Mesenchymal stem cell (in vitro differentiated cells and primary cell): Measurements from ENCODE around the gene TTLL11.

ENCODE experiments used
- DNase-seq: peaks from one replicate; pipeline ENCODE4 v3.0.0-alpha.2; 2013
- H2AFZ ChIP-seq: one replicate; pipeline ENCODE4 v1.6.1; 2013; ENCODE audit warnings: low read depth, mild to moderate bottlenecking, control low read depth, inconsistent platforms, low read length, moderate library complexity
- H2AK5ac ChIP-seq: 2 replicates; pipeline ENCODE4 v1.6.1; 2013; ENCODE audit warnings: low read length, moderate library complexity, mild to moderate bottlenecking, inconsistent platforms; ENCODE audit not compliant: severe bottlenecking
- H2BK120ac ChIP-seq: one replicate; pipeline ENCODE4 v1.6.1; 2013; ENCODE audit warnings: low read depth, mild to moderate bottlenecking, inconsistent platforms, low read length, moderate library complexity
- H2BK12ac ChIP-seq, 2 experiments: one replicate each; pipeline ENCODE4 v1.6.1; 2013; ENCODE audit warnings: inconsistent platforms in 2 of 2, low read length in 2 of 2, mild to moderate bottlenecking in 2 of 2, moderate library complexity in 2 of 2, control low read depth in 1 of 2
- H2BK15ac ChIP-seq: one replicate; pipeline ENCODE4 v1.6.1; 2013; ENCODE audit warnings: mild to moderate bottlenecking, low read depth, inconsistent platforms; ENCODE audit not compliant: poor library complexity, severe bottlenecking
- H2BK5ac ChIP-seq: 2 replicates; pipeline ENCODE4 v1.6.1; 2013; ENCODE audit warnings: low read depth, mild to moderate bottlenecking, low read length, control low read depth, inconsistent platforms; ENCODE audit not compliant: poor library complexity, severe bottlenecking
- H3K14ac ChIP-seq, 2 experiments: one replicate each; pipeline ENCODE4 v1.6.1; 2013; ENCODE audit warnings: inconsistent platforms in 2 of 2, low read length in 2 of 2, control low read depth in 1 of 2, mild to moderate bottlenecking in 1 of 2, moderate library complexity in 1 of 2
- H3K18ac ChIP-seq, 2 experiments: one replicate each; pipeline ENCODE4 v1.6.1; 2013; ENCODE audit warnings: inconsistent platforms in 2 of 2, low read length in 2 of 2, control low read depth in 1 of 2, low read depth in 1 of 2, mild to moderate bottlenecking in 1 of 2
- H3K23ac ChIP-seq, 2 experiments: one replicate each; pipeline ENCODE4 v1.6.1; 2013; ENCODE audit warnings: inconsistent platforms in 2 of 2, low read length in 2 of 2, mild to moderate bottlenecking in 2 of 2, moderate library complexity in 2 of 2, control low read depth in 1 of 2
- H3K27ac ChIP-seq: 2 replicates; pipeline ENCODE4 v1.5.1; 2013; ENCODE audit warnings: mild to moderate bottlenecking, moderate library complexity, low read length, control low read depth, inconsistent platforms; ENCODE audit not compliant: poor library complexity, severe bottlenecking
- H3K27me3 ChIP-seq, 2 experiments: 2 replicates each; pipeline versions ENCODE4 v1.6.1 to v1.7.0; 2013; ENCODE audit warnings: low read length in 2 of 2, mild to moderate bottlenecking in 2 of 2, moderate library complexity in 2 of 2, control low read depth in 1 of 2, inconsistent platforms in 1 of 2; ENCODE audit not compliant: control insufficient read depth in 1 of 2, insufficient read depth in 1 of 2
- H3K36me3 ChIP-seq, 2 experiments: 2 replicates each; pipeline versions ENCODE4 v1.6.1 to v1.7.0; 2013; ENCODE audit warnings: low read length in 2 of 2, control low read depth in 1 of 2, inconsistent platforms in 1 of 2, low read depth in 1 of 2, mild to moderate bottlenecking in 1 of 2; ENCODE audit not compliant: insufficient read depth in 2 of 2, control insufficient read depth in 1 of 2
- H3K4ac ChIP-seq, 2 experiments: one replicate each; pipeline ENCODE4 v1.6.1; 2013; ENCODE audit warnings: inconsistent platforms in 2 of 2, low read length in 2 of 2, mild to moderate bottlenecking in 2 of 2, moderate library complexity in 2 of 2, control low read depth in 1 of 2, low read depth in 1 of 2
- H3K4me1 ChIP-seq: 2 replicates; pipeline ENCODE4 v1.6.1; 2013; ENCODE audit warnings: low read depth, low read length, control low read depth; ENCODE audit not compliant: control insufficient read depth, insufficient read depth
- H3K4me2 ChIP-seq: 2 replicates; pipeline ENCODE4 v1.6.1; 2013; ENCODE audit warnings: low read length, mild to moderate bottlenecking, inconsistent platforms; ENCODE audit not compliant: poor library complexity, severe bottlenecking
- H3K4me3 ChIP-seq, 2 experiments: 2 replicates each; pipeline versions ENCODE4 v1.5.1 to v1.7.0; 2013; ENCODE audit warnings: low read length in 2 of 2, mild to moderate bottlenecking in 2 of 2, control low read depth in 1 of 2, low read depth in 1 of 2; ENCODE audit not compliant: insufficient read depth in 1 of 2
- H3K79me1 ChIP-seq: replicated peaks from 2 replicates; pipeline ENCODE4 v1.6.1; 2013; ENCODE audit warnings: mild to moderate bottlenecking, control low read depth, low read length, inconsistent platforms; ENCODE audit not compliant: poor library complexity, severe bottlenecking
- H3K9ac ChIP-seq: 2 replicates; pipeline ENCODE4 v1.7.0; 2013; ENCODE audit warnings: mild to moderate bottlenecking, low read length, moderate library complexity
- H3K9me3 ChIP-seq: 2 replicates; pipeline ENCODE4 v1.7.0; 2013; ENCODE audit warnings: mild to moderate bottlenecking, low read length; ENCODE audit not compliant: control insufficient read depth
- H4K8ac ChIP-seq: one replicate; pipeline ENCODE4 v1.6.1; 2013; ENCODE audit warnings: inconsistent platforms, mild to moderate bottlenecking, low read length, moderate library complexity
- H4K91ac ChIP-seq: one replicate; pipeline ENCODE4 v1.6.1; 2013; ENCODE audit warnings: mild to moderate bottlenecking, low read length, inconsistent platforms
- WGBS: methylation state at CpG from one replicate; pipeline ENCODE4 v1.1.7; 2013; ENCODE audit warnings: mixed read lengths; 5-methylcytosine and 5-hydroxymethylcytosine counted together

TTLL11 gene

DNA sequence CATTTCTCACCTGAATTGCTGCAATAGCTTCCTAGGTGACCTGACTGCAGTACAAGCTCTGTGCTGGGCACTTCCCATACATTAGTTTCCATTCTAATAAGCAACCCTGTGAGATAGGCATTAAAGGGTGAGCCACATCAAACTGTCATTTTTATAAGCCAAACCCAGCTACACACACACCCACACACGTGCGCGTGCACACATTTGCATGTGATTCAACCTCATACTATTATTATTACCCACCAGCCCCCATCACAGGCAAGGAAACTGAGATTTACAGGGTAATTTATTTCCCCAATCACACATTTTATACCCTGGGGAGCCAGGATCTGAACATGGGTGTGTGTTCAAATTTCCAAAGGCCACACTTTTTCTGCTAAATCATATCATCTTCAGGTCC is 93.6 kb downstream of the TTLL11 start:
- Histone ChIP-seq H3K27me3 (no peaks in the 10 kb centered on the region), H3K36me3 (no peaks in the 10 kb centered on the region), H3K23ac (no peak overlapping the region), H4K91ac (no peak overlapping the region), H3K4ac (no peak overlapping the region), H3K4me3 (no peak overlapping the region), H3K18ac (no peak overlapping the region), H2BK12ac (no peak overlapping the region), H3K9ac (no peak overlapping the region), H3K9me3 (no peaks in the 10 kb centered on the region), H3K14ac (no peak overlapping the region), H3K79me1 (peaks cover 2% of the 10 kb centered on the region), H2BK120ac (no peak overlapping the region), H2AFZ (no peak overlapping the region), H3K4me2 (no peak overlapping the region), H4K8ac (no peak overlapping the region), H3K27ac (no peak overlapping the region), H2AK5ac (no peak overlapping the region), H2BK5ac (no peak overlapping the region), H3K4me1 (peaks cover 17% of the 10 kb centered on the region), H2BK15ac (no peak overlapping the region)
- DNase-seq = no peak
- 97% methylated on average over 3 of the region's 3 CpGs for WGBS

DNA sequence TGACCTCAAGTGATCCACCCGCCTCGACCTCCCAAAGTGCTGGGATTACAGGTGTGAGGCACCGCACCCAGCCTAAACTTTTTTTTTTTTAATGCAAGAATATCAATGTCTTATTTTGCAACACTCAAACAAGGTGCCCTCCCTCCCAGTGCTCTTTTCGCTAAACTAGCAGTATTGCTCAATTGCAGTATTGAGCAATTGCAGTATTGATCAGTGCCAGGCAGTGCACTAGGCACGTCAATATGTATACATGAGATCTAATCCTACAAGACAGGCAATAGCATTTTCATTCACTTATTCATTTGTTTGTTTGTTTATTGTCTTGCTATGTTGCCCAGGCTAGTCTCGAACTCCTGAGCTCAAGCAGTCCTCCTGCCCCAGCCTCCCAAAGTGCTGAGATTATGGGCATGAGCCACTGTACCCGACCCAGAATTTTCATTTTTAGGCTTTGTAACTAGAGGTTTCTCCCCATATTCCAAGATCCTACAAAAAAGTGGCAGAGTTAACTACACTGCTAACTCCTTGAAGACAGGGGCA is 94.5 kb downstream of the TTLL11 start:
- Histone ChIP-seq H3K9me3 (no peaks in the 10 kb centered on the region), H3K27me3 (no peaks in the 10 kb centered on the region), H4K91ac (no peak overlapping the region), H3K18ac (no peak overlapping the region), H2BK5ac (no peak overlapping the region), H2BK15ac (no peak overlapping the region), H3K23ac (no peak overlapping the region), H3K36me3 (no peaks in the 10 kb centered on the region), H3K27ac (no peak overlapping the region), H2AFZ (no peak overlapping the region), H3K4ac (no peak overlapping the region), H3K4me1 (peaks cover 17% of the 10 kb centered on the region), H2AK5ac (no peak overlapping the region), H3K4me2 (no peak overlapping the region), H3K79me1 (peaks cover 2% of the 10 kb centered on the region), H3K9ac (no peak overlapping the region), H2BK12ac (no peak overlapping the region), H2BK120ac (no peak overlapping the region), H3K14ac (no peak overlapping the region), H4K8ac (no peak overlapping the region), H3K4me3 (no peak overlapping the region)
- 94% methylated on average over 7 of the region's 7 CpGs for WGBS
- DNase-seq = no peak

DNA sequence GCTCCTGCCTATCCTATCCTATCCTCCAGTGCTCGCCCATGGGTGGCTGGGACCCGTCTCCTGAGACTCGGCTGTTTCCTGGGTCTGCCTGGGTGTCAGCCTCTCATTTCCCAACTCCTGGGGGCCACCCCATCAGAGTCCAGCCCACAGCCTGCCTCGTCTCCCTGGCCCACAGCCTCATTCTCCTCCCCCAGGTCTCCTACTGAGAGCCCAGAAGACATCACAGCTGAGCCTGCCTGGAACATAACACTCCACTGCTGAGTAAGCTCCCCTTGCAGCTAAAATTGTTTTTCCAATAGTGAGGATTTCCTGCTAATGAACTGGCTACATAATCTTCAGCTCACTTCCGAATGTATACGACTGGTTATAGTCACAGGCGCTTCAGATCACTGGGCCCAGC is 95.3 kb downstream of the TTLL11 start:
- no peak overlapping the region for H3K9ac ChIP-seq
- no peak overlapping the region for H2BK5ac ChIP-seq
- H2BK120ac ChIP-seq = no peak overlapping the region
- no peak overlapping the region for H3K18ac ChIP-seq
- H3K14ac ChIP-seq = no peak overlapping the region
- peaks cover 2% of the 10 kb centered on the region for H3K79me1 ChIP-seq
- H3K9me3 ChIP-seq = no peaks in the 10 kb centered on the region
- H2BK15ac ChIP-seq = no peak overlapping the region
- H3K36me3 ChIP-seq = no peaks in the 10 kb centered on the region
- no peak overlapping the region for H3K4ac ChIP-seq
- H3K4me2 ChIP-seq = no peak overlapping the region
- H4K91ac ChIP-seq = no peak overlapping the region
- 69% methylated on average over 7 of the region's 7 CpGs for WGBS
- no peak overlapping the region for H3K4me3 ChIP-seq
- H3K27me3 ChIP-seq = no peaks in the 10 kb centered on the region
- no peak overlapping the region for H2BK12ac ChIP-seq
- no peak overlapping the region for H2AK5ac ChIP-seq
- H3K23ac ChIP-seq = no peak overlapping the region
- H3K4me1 ChIP-seq = peaks cover 17% of the 10 kb centered on the region
- H4K8ac ChIP-seq = no peak overlapping the region
- no peak overlapping the region for H3K27ac ChIP-seq
- DNase-seq = peak; percentile 28
- no peak overlapping the region for H2AFZ ChIP-seq

DNA sequence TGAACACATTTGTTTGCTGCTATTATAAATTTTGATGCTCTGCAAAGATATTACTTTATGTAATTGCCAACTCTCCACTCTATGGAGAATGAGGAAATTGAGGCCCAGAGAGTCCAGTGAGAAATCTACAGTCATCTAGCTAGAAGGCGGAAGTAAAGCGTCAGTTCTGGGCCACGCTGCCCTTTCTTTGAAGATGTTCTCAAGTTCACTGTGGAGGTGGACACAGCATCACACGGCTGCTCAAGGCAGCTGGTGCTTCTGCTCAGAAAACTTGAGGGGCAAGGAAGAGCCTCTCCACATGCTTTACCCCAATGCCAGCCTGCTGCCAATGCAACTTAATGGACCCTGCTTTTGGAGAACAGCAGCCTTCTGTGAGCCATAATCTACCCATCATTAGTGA is 96.3 kb downstream of the TTLL11 start:
- no peak overlapping the region for H2BK15ac ChIP-seq
- H3K4me1 ChIP-seq = peaks cover 14% of the 10 kb centered on the region
- no peaks in the 10 kb centered on the region for H3K36me3 ChIP-seq
- no peak overlapping the region for H2AFZ ChIP-seq
- H3K23ac ChIP-seq = no peak overlapping the region
- H3K14ac ChIP-seq = no peak overlapping the region
- no peak overlapping the region for H3K9ac ChIP-seq
- no peak overlapping the region for H2AK5ac ChIP-seq
- no peak for DNase-seq
- no peaks in the 10 kb centered on the region for H3K9me3 ChIP-seq
- H4K8ac ChIP-seq = no peak overlapping the region
- H4K91ac ChIP-seq = no peak overlapping the region
- no peak overlapping the region for H3K27ac ChIP-seq
- no peak overlapping the region for H3K18ac ChIP-seq
- H3K79me1 ChIP-seq = peaks cover 2% of the 10 kb centered on the region
- no peak overlapping the region for H3K4ac ChIP-seq
- no peak overlapping the region for H2BK5ac ChIP-seq
- 92% methylated on average over 4 of the region's 4 CpGs for WGBS
- H3K4me2 ChIP-seq = no peak overlapping the region
- H2BK120ac ChIP-seq = no peak overlapping the region
- H3K27me3 ChIP-seq = no peaks in the 10 kb centered on the region
- no peak overlapping the region for H2BK12ac ChIP-seq
- no peak overlapping the region for H3K4me3 ChIP-seq
